Neural cell (in vitro differentiated cells): ENCODE measurements around the gene PTPRN2.

Experiments used
- EZH2 ChIP-seq: fragments of 200-600, 300-800 bp; shearing (Covaris generic), sonication (generic); IDR thresholded peaks from 2 replicates; pipeline ENCODE4 v1.6.1; 2014; ENCODE audit warnings: antibody characterized with exemption, low read length, borderline replicate concordance, mild to moderate bottlenecking; ENCODE audit not compliant: insufficient read depth, poor library complexity, severe bottlenecking
- POLR2AphosphoS5 ChIP-seq: IDR thresholded peaks from 2 replicates; pipeline ENCODE4 v1.6.1; 2012
- RAD21 ChIP-seq: fragments of 450-650 bp; conservative IDR thresholded peaks from 2 replicates; pipeline ENCODE4 v1.6.1; 2014; ENCODE audit warnings: antibody characterized with exemption, mild to moderate bottlenecking, moderate library complexity
- TAF1 ChIP-seq: IDR thresholded peaks from 2 replicates; pipeline ENCODE4 v1.6.1; 2012; ENCODE audit warnings: low read depth
- TF ChIP-seq, protein P1 (sequence below): fragments of 450-650 bp; IDR thresholded peaks from 2 replicates; pipeline ENCODE4 v1.5.1; 2014; ENCODE audit warnings: antibody characterized with exemption, mild to moderate bottlenecking, moderate library complexity; ENCODE audit not compliant: poor library complexity, severe bottlenecking

GRCh38 chr7:158040199-158040598, 547.4 kb downstream of the PTPRN2 start:
- TF ChIP-seq, protein P1, sequence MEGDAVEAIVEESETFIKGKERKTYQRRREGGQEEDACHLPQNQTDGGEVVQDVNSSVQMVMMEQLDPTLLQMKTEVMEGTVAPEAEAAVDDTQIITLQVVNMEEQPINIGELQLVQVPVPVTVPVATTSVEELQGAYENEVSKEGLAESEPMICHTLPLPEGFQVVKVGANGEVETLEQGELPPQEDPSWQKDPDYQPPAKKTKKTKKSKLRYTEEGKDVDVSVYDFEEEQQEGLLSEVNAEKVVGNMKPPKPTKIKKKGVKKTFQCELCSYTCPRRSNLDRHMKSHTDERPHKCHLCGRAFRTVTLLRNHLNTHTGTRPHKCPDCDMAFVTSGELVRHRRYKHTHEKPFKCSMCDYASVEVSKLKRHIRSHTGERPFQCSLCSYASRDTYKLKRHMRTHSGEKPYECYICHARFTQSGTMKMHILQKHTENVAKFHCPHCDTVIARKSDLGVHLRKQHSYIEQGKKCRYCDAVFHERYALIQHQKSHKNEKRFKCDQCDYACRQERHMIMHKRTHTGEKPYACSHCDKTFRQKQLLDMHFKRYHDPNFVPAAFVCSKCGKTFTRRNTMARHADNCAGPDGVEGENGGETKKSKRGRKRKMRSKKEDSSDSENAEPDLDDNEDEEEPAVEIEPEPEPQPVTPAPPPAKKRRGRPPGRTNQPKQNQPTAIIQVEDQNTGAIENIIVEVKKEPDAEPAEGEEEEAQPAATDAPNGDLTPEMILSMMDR = no peak
- no peak for TF ChIP-seq POLR2AphosphoS5
- no peak for TF ChIP-seq RAD21
- TF ChIP-seq EZH2 = no peak
- no peak for TF ChIP-seq TAF1
